Endodermal cell (in vitro differentiated cells): ENCODE results near the gene SACS. TPM values are rescaled to one million over a fixed set of nuclear protein-coding genes. Genes with fewer than 3 reads are reported as not detected.

ENCODE experiments used
- DNase-seq: peaks from one replicate; pipeline ENCODE4 v3.0.0-alpha.2; 2017
- H3K27ac ChIP-seq: 2 replicates; pipeline ENCODE4 v1.5.1; 2013; ENCODE audit warnings: mild to moderate bottlenecking, low read depth, low read length, moderate library complexity
- H3K27me3 ChIP-seq: 2 replicates; pipeline ENCODE4 v1.6.1; 2013; ENCODE audit warnings: mild to moderate bottlenecking, low read length, moderate library complexity; ENCODE audit not compliant: insufficient read depth, control insufficient read depth, poor library complexity, severe bottlenecking
- H3K36me3 ChIP-seq: 2 replicates; pipeline ENCODE4 v1.7.0; 2013; ENCODE audit warnings: mild to moderate bottlenecking, low read length, moderate library complexity; ENCODE audit not compliant: control insufficient read depth, insufficient read depth
- H3K4me1 ChIP-seq: one replicate; pipeline ENCODE4 v1.7.0; 2013; ENCODE audit warnings: low read length; ENCODE audit not compliant: control insufficient read depth, insufficient read depth
- H3K4me3 ChIP-seq: 2 replicates; pipeline ENCODE4 v1.5.1; 2013; ENCODE audit warnings: mild to moderate bottlenecking, low read length, moderate library complexity
- H3K9ac ChIP-seq: 2 replicates; pipeline ENCODE4 v1.6.1; 2013; ENCODE audit warnings: mild to moderate bottlenecking, low read length, moderate library complexity; ENCODE audit not compliant: poor library complexity, severe bottlenecking; ENCODE audit errors: extremely low read depth
- H3K9me3 ChIP-seq: 2 replicates; pipeline ENCODE4 v1.6.1; 2013; ENCODE audit warnings: mild to moderate bottlenecking, low read length, moderate library complexity; ENCODE audit not compliant: control insufficient read depth
- H3K27ac Mint-ChIP-seq: 2 replicates; pipeline ENCODE4 v1.8.0; 2020; ENCODE audit warnings: mixed read lengths
- H3K27me3 Mint-ChIP-seq: 2 replicates; pipeline ENCODE4 v1.8.0; 2021; ENCODE audit warnings: mild to moderate bottlenecking, mixed read lengths; ENCODE audit not compliant: insufficient read depth
- H3K36me3 Mint-ChIP-seq: 2 replicates; pipeline ENCODE4 v1.8.0; 2020; ENCODE audit warnings: low read depth, mixed read lengths
- H3K4me1 Mint-ChIP-seq: 2 replicates; pipeline ENCODE4 v1.8.0; 2020; ENCODE audit warnings: mixed read lengths
- H3K4me3 Mint-ChIP-seq: 2 replicates; pipeline ENCODE4 v1.8.0; 2020; ENCODE audit warnings: mild to moderate bottlenecking, moderate library complexity, mixed read lengths
- H3K9me3 Mint-ChIP-seq: 2 replicates; pipeline ENCODE4 v1.8.0; 2020; ENCODE audit warnings: mild to moderate bottlenecking, mixed read lengths
- WGBS, 2 experiments: methylation state at CpG; one replicate each; pipeline versions ENCODE4 v1.1.5 to v1.1.7; 2013; ENCODE audit warnings: missing lambda C conversion rate in 2 of 2, mixed read lengths in 1 of 2; ENCODE audit not compliant: insufficient coverage in 1 of 2, insufficient read length in 1 of 2; 5-methylcytosine and 5-hydroxymethylcytosine counted together
- total RNA-seq, 2 donors: library from RNA; stranded (reverse); fragmentation: NEBNext Ultra II Directional in 1 of 2; extraction: Animal tissue kit (Norgen Biotek cat#: 25700) in 1 of 2; gene quantifications; 2 replicates in 1 of 2; 3 replicates in 1 of 2; pipeline ENCODE4 v1.2.1, GENCODE V29; 2021
- TF ChIP-seq, protein P1 (sequence below): fragments of 200-600 bp; sonication (generic); conservative IDR thresholded peaks from 2 replicates; pipeline ENCODE4 v1.5.0; 2021; ENCODE audit warnings: antibody characterized with exemption, mild to moderate bottlenecking

SACS gene
- total RNA-seq, 2 donors from 2014 or later, result 17.6 to 22.3 TPM

DNA sequence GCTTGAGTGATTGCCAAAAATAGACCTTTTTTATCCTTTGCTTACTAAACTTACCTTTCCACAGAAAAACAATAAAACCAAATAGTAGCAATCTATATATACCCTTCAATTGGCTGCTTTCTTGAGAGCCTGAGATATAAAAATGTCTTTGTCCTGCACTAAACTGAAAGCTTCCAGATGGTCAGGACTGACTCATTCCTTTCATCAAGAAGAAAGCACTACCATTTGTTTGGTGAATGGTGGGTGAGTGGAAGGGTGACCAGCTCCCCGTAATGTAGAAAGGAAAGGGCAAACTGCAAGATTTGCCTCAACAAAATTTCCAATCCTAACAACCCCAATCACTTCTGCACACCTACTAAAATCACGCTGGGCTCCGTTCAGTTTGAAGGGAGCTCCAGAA, 67.8 kb downstream of the SACS start:
- Mint-ChIP-seq H3K27ac (no peak overlapping the region), H3K36me3 (peaks cover 65% of the 10 kb centered on the region), H3K27me3 (no peaks in the 10 kb centered on the region), H3K4me3 (no peak overlapping the region), H3K9me3 (no peaks in the 10 kb centered on the region), H3K4me1 (no peaks in the 10 kb centered on the region)
- Histone ChIP-seq H3K36me3 (peaks cover 57% of the 10 kb centered on the region), H3K27me3 (no peaks in the 10 kb centered on the region), H3K27ac (no peak overlapping the region), H3K9ac (no peak overlapping the region), H3K9me3 (no peaks in the 10 kb centered on the region), H3K4me3 (no peak overlapping the region), H3K4me1 (no peaks in the 10 kb centered on the region)
- DNase-seq, result no peak
- 97 to 100% methylated on average over 2 to 3 of the region's 3 CpGs for WGBS, 2 experiments
- TF ChIP-seq, protein P1, sequence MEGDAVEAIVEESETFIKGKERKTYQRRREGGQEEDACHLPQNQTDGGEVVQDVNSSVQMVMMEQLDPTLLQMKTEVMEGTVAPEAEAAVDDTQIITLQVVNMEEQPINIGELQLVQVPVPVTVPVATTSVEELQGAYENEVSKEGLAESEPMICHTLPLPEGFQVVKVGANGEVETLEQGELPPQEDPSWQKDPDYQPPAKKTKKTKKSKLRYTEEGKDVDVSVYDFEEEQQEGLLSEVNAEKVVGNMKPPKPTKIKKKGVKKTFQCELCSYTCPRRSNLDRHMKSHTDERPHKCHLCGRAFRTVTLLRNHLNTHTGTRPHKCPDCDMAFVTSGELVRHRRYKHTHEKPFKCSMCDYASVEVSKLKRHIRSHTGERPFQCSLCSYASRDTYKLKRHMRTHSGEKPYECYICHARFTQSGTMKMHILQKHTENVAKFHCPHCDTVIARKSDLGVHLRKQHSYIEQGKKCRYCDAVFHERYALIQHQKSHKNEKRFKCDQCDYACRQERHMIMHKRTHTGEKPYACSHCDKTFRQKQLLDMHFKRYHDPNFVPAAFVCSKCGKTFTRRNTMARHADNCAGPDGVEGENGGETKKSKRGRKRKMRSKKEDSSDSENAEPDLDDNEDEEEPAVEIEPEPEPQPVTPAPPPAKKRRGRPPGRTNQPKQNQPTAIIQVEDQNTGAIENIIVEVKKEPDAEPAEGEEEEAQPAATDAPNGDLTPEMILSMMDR, result no peak

DNA sequence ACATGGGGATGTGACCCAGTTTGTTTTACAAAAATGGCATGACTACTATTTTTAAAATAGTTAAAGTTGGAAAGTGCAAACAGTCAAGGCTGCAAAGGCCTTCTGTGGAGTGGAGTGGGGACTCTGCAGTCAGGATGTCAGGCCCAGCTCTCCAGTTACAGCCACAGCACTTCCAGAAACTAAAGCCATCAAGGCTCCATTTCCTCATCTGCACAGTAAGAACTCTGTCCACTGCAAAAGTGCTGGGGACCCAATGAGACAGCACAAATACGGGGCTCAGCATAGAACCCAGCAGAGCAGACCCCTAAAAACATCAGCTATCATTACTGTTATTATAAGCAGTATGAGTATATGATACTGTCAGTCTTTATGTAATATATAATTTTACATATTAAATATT, 73.6 kb downstream of the SACS start:
- no peak for DNase-seq
- Histone ChIP-seq H3K36me3 (peaks cover 47% of the 10 kb centered on the region), H3K27ac (no peak overlapping the region), H3K4me1 (no peaks in the 10 kb centered on the region), H3K9me3 (no peaks in the 10 kb centered on the region), H3K27me3 (no peaks in the 10 kb centered on the region), H3K9ac (no peak overlapping the region), H3K4me3 (no peak overlapping the region)
- no peak overlapping the region for H3K4me3 Mint-ChIP-seq
- peaks cover 41% of the 10 kb centered on the region for H3K36me3 Mint-ChIP-seq
- WGBS, 2 experiments, result 100% methylated on average over 1 of the region's 1 CpG; no CpG with 5 or more reads in 1 of the 2 experiments
- H3K27ac Mint-ChIP-seq, result no peak overlapping the region
- TF ChIP-seq, protein P1, result no peak
- no peaks in the 10 kb centered on the region for H3K27me3 Mint-ChIP-seq
- no peaks in the 10 kb centered on the region for H3K4me1 Mint-ChIP-seq
- H3K9me3 Mint-ChIP-seq, result no peaks in the 10 kb centered on the region

DNA sequence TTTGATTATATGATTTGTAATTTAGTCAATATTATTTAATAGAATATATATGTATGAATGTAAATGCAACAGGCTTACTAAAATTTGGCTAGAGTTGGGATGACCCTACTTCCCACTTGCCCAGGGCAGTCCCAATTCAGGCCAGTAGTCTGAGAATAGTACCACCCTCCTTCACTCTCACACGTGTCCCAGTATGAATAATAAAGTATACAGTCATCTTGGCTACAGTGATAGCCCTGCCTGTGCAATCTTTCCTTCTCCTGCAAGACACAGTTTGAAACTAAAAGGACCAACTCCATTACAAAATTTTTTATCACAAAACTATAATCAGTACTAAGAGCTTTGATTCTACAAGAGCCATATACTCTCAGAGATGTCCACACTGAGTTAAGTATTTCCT, 76.2 kb downstream of the SACS start:
- Histone ChIP-seq H3K27me3 (no peaks in the 10 kb centered on the region), H3K36me3 (peaks cover 35% of the 10 kb centered on the region), H3K9me3 (no peaks in the 10 kb centered on the region), H3K4me1 (no peaks in the 10 kb centered on the region), H3K4me3 (no peak overlapping the region), H3K9ac (no peak overlapping the region), H3K27ac (no peak overlapping the region)
- Mint-ChIP-seq H3K27ac (no peak overlapping the region), H3K4me1 (no peaks in the 10 kb centered on the region), H3K4me3 (no peak overlapping the region), H3K9me3 (no peaks in the 10 kb centered on the region), H3K27me3 (no peaks in the 10 kb centered on the region), H3K36me3 (peaks cover 26% of the 10 kb centered on the region)
- 91% methylated on average over 1 of the region's 1 CpG; no CpG with 5 or more reads in 1 of the 2 experiments for WGBS, 2 experiments
- no peak for DNase-seq
- TF ChIP-seq, protein P1, result no peak
